ENCODE results near the gene SLFN12.
"Not testable (repeated sequence)": the region's sequence is repeated elsewhere in the genome, so short reads cannot be mapped to it uniquely, and the experiment has no call there.

- TF ChIP-seq CTCF, POLR2A (IDR thresholded peaks at IDR 0.05): not testable (repeated sequence)
Measured at GRCh38 chr17:35454035-35454434, 21.7 kb upstream of the SLFN12 start.
